Ishikawa (cell line): ENCODE data around the gene KLRK1.

Experiments
- CEBPB ChIP-seq: IDR thresholded peaks from 2 replicates; pipeline ENCODE4 v1.6.1; 2012
- CREB1 ChIP-seq: IDR thresholded peaks from 2 replicates; pipeline ENCODE4 v1.6.1; 2012; ENCODE audit warnings: low read depth
- EGR1 ChIP-seq: IDR thresholded peaks from 2 replicates; pipeline ENCODE4 v1.6.1; 2012
- EP300 ChIP-seq: IDR thresholded peaks from 2 replicates; pipeline ENCODE4 v1.6.1; 2012; ENCODE audit warnings: borderline replicate concordance
- FOXM1 ChIP-seq: IDR thresholded peaks from 2 replicates; pipeline ENCODE4 v1.6.1; 2012; ENCODE audit warnings: low read depth, borderline replicate concordance
- NFIC ChIP-seq: IDR thresholded peaks from 2 replicates; pipeline ENCODE4 v1.6.1; 2012
- RAD21 ChIP-seq: IDR thresholded peaks from 2 replicates; pipeline ENCODE4 v1.6.1; 2012; ENCODE audit warnings: low read depth
- TAF1 ChIP-seq: IDR thresholded peaks from 2 replicates; pipeline ENCODE4 v1.6.1; 2012; ENCODE audit warnings: low read depth, mild to moderate bottlenecking
- TCF12 ChIP-seq: IDR thresholded peaks from 2 replicates; pipeline ENCODE4 v1.6.1; 2012; ENCODE audit warnings: low read depth
- USF1 ChIP-seq: IDR thresholded peaks from 2 replicates; pipeline ENCODE4 v1.6.1; 2012
- YY1 ChIP-seq: IDR thresholded peaks from 2 replicates; pipeline ENCODE4 v1.6.1; 2012; ENCODE audit warnings: low read depth
- ZBTB7A ChIP-seq: IDR thresholded peaks from 2 replicates; pipeline ENCODE4 v1.6.1; 2012; ENCODE audit warnings: low read depth
- TF ChIP-seq, protein P1 (sequence below): IDR thresholded peaks from 2 replicates; pipeline ENCODE4 v1.6.1; 2012
- TF ChIP-seq, protein P2 (sequence below): IDR thresholded peaks from 2 replicates; pipeline ENCODE4 v1.6.1; 2012; ENCODE audit warnings: low read depth, mild to moderate bottlenecking

- no peak for TF ChIP-seq EP300
- no peak for TF ChIP-seq YY1
- TF ChIP-seq, protein P1, sequence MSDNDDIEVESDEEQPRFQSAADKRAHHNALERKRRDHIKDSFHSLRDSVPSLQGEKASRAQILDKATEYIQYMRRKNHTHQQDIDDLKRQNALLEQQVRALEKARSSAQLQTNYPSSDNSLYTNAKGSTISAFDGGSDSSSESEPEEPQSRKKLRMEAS: no peak
- TF ChIP-seq EGR1: no peak
- no peak for TF ChIP-seq FOXM1
- TF ChIP-seq, protein P2, sequence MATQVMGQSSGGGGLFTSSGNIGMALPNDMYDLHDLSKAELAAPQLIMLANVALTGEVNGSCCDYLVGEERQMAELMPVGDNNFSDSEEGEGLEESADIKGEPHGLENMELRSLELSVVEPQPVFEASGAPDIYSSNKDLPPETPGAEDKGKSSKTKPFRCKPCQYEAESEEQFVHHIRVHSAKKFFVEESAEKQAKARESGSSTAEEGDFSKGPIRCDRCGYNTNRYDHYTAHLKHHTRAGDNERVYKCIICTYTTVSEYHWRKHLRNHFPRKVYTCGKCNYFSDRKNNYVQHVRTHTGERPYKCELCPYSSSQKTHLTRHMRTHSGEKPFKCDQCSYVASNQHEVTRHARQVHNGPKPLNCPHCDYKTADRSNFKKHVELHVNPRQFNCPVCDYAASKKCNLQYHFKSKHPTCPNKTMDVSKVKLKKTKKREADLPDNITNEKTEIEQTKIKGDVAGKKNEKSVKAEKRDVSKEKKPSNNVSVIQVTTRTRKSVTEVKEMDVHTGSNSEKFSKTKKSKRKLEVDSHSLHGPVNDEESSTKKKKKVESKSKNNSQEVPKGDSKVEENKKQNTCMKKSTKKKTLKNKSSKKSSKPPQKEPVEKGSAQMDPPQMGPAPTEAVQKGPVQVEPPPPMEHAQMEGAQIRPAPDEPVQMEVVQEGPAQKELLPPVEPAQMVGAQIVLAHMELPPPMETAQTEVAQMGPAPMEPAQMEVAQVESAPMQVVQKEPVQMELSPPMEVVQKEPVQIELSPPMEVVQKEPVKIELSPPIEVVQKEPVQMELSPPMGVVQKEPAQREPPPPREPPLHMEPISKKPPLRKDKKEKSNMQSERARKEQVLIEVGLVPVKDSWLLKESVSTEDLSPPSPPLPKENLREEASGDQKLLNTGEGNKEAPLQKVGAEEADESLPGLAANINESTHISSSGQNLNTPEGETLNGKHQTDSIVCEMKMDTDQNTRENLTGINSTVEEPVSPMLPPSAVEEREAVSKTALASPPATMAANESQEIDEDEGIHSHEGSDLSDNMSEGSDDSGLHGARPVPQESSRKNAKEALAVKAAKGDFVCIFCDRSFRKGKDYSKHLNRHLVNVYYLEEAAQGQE: no peak
- no peak for TF ChIP-seq NFIC
- TF ChIP-seq RAD21: no peak
- no peak for TF ChIP-seq CREB1
- TF ChIP-seq TAF1: no peak
- TF ChIP-seq ZBTB7A: no peak
- TF ChIP-seq TCF12: no peak
- TF ChIP-seq USF1: no peak
- TF ChIP-seq CEBPB: no peak
Measured at GRCh38 chr12:10341892-10342509, 47.8 kb downstream of the KLRK1 start.
